Stomach (tissue), 9 donors: ENCODE data around the gene TAPBPL. TPM values are rescaled to one million over a fixed set of nuclear protein-coding genes. Genes with fewer than 3 reads are reported as not detected.

Experiments
- DNase-seq, 2 donors: peaks; one replicate each; pipeline versions ENCODE4 v3.0.0 to v3.0.0-alpha.2; 2013 to 2019
- H3K27ac ChIP-seq, 5 donors: fragments of 200-600 bp in 4 of 5; sonication (generic) in 4 of 5; one replicate each; pipeline ENCODE4 v1.5.1; 2013 to 2019; ENCODE audit warnings: mild to moderate bottlenecking in 1 of 5, moderate library complexity in 1 of 5
- H3K27me3 ChIP-seq, 3 donors: fragments of 200-600 bp; sonication (generic); one replicate each; pipeline ENCODE4 v1.5.1; 2017 to 2019; ENCODE audit warnings: mixed run types in 1 of 3
- H3K36me3 ChIP-seq, 4 donors: fragments of 200-600 bp; sonication (generic); 1 replicate in 3 of 4; 2 replicates in 1 of 4; pipeline ENCODE4 v1.5.1; 2016 to 2019
- H3K4me1 ChIP-seq, 4 donors: fragments of 200-600 bp; sonication (generic); one replicate each; pipeline ENCODE4 v1.5.1; 2016 to 2019
- H3K4me3 ChIP-seq, 4 donors: fragments of 200-600 bp; sonication (generic) in 3 of 4; one replicate each; pipeline ENCODE4 v1.5.1; 2016 to 2019; ENCODE audit warnings: mild to moderate bottlenecking in 1 of 4
- H3K9me3 ChIP-seq, 4 donors: fragments of 200-600 bp; sonication (generic); one replicate each; pipeline ENCODE4 v1.5.1; 2016 to 2019
- CTCF ChIP-seq, 7 experiments: fragments of 450-650 bp in 4 of 7; fragments of 200-600 bp in 3 of 7; sonication (generic) in 3 of 7; IDR thresholded peaks; one replicate each; pipeline ENCODE4 v1.5.1; 2016 to 2019; ENCODE audit warnings: antibody characterized with exemption in 7 of 7, control low read depth in 2 of 7, mild to moderate bottlenecking in 1 of 7
- EP300 ChIP-seq: sonication (generic); formaldehyde crosslinking; IDR thresholded peaks from one replicate; pipeline ENCODE4 v1.6.1; 2017; ENCODE audit warnings: antibody characterized with exemption
- POLR2A ChIP-seq, 4 donors: fragments of 450-650 bp; IDR thresholded peaks; one replicate each; pipeline ENCODE4 v1.6.1; 2016; ENCODE audit warnings: antibody characterized with exemption in 4 of 4, control low read depth in 2 of 4, mild to moderate bottlenecking in 1 of 4, moderate library complexity in 1 of 4
- POLR2AphosphoS5 ChIP-seq, 3 donors: sonication (generic); formaldehyde crosslinking; IDR thresholded peaks; one replicate each; pipeline ENCODE4 v1.6.1; 2016; ENCODE audit warnings: antibody characterized with exemption in 3 of 3
- WGBS, 5 donors: extraction: QIAGEN DNeasy Blood & Tissue Kit in 3 of 5; methylation state at CpG; one replicate each; pipeline versions ENCODE4 v1.1.5 to v1.1.7; 2013 to 2018; 5-methylcytosine and 5-hydroxymethylcytosine counted together
- intact Hi-C: fragments of 100-400 bp; cut with DNase I; formaldehyde crosslinking; loops from one replicate; pipeline ENCODE4 v1.15.1; 2023; ENCODE audit warnings: low total_unique reads
- polyA plus RNA-seq, 3 donors: library from polyadenylated mRNA; stranded (reverse); fragments of 200-250 nt; gene quantifications; one replicate each; pipeline ENCODE4 v1.2.3, GENCODE V29; 2013
- total RNA-seq, 5 donors: library from RNA; depleted of rRNA; stranded (reverse); fragments of >200 nt; gene quantifications; one replicate each; pipeline versions ENCODE4 v1.1.0 to v1.2.3, GENCODE V29; 2014 to 2016
- donor health status: healthy with polysubstance abuse.
- donor health status: Bipolar disorder and iron deficiency.
- donor health status: healthy.

The TAPBPL gene
- total and polyA plus RNA-seq, 8 donors: 13.0 to 115 (median 15.5) TPM

GRCh38 chr12:6458281-6459003 is 6.6 kb downstream of the TAPBPL start:
- H3K27me3 ChIP-seq: no peaks in the 10 kb centered on the region
- H3K9me3 ChIP-seq: no peaks in the 10 kb centered on the region
- peaks cover 77 to 97% (median 95%) of the 10 kb centered on the region in 4 donors for H3K36me3 ChIP-seq
- intact Hi-C loops: no loop called here
- no peak for TF ChIP-seq CTCF (IDR thresholded peaks at IDR 0.05)
- TF ChIP-seq EP300: no peak
- no peak for TF ChIP-seq POLR2A (IDR thresholded peaks at IDR 0.05)
- TF ChIP-seq POLR2AphosphoS5 (IDR thresholded peaks at IDR 0.05): no peak
- no peak overlapping the region for H3K27ac ChIP-seq
- no peak overlapping the region for H3K4me3 ChIP-seq
- 89 to 94% (median 93%) methylated on average over 14 of the region's 14 CpGs for WGBS, 5 donors
- no peak for DNase-seq
- peaks cover 0 to 41% (median 15%) of the 10 kb centered on the region in 4 donors for H3K4me1 ChIP-seq

GRCh38 chr12:6459004-6459337 is 7.1 kb downstream of the TAPBPL start:
- Histone ChIP-seq H3K36me3 (peaks cover 78 to 97% (median 95%) of the 10 kb centered on the region in 4 donors), H3K4me3 (no peak overlapping the region), H3K9me3 (no peaks in the 10 kb centered on the region), H3K27ac (no peak overlapping the region), H3K4me1 (peaks cover 0 to 42% (median 11%) of the 10 kb centered on the region in 4 donors), H3K27me3 (no peaks in the 10 kb centered on the region)
- TF ChIP-seq POLR2A (IDR thresholded peaks at IDR 0.05): no peak
- no peak for TF ChIP-seq CTCF (IDR thresholded peaks at IDR 0.05)
- TF ChIP-seq EP300: no peak
- no peak for TF ChIP-seq POLR2AphosphoS5 (IDR thresholded peaks at IDR 0.05)
- 86 to 95% (median 90%) methylated on average over 2 of the region's 2 CpGs for WGBS, 5 donors
- intact Hi-C loops: no loop called here
- DNase-seq: no peak

- peaks cover 0 to 52% (median 11%) of the 10 kb centered on the region in 4 donors for H3K4me1 ChIP-seq
- DNase-seq: no peak
- H3K36me3 ChIP-seq: peaks cover 80 to 98% (median 94%) of the 10 kb centered on the region in 4 donors
- no peaks in the 10 kb centered on the region for H3K27me3 ChIP-seq
- peak overlapping the region in 4 of 5 donors; percentile 58 to 75 (median 70) for H3K27ac ChIP-seq
- H3K4me3 ChIP-seq: no peak overlapping the region
- intact Hi-C loops: loop anchor here (5.0 to 10.0 kb wide), 2 partner anchors 34 to 136 kb away; no protein-coding TSS in a partner anchor
- H3K9me3 ChIP-seq: no peaks in the 10 kb centered on the region
- no peak for TF ChIP-seq EP300
- TF ChIP-seq CTCF (IDR thresholded peaks at IDR 0.05): no peak
- TF ChIP-seq POLR2A (IDR thresholded peaks at IDR 0.05): no peak
- TF ChIP-seq POLR2AphosphoS5 (IDR thresholded peaks at IDR 0.05): no peak
- 74 to 81% (median 78%) methylated on average over 10 of the region's 10 CpGs for WGBS, 5 donors
Measured at GRCh38 chr12:6460751-6461371, 9.0 kb downstream of the TAPBPL start.

GRCh38 chr12:6461401-6462233 is 9.8 kb downstream of the TAPBPL start:
- Histone ChIP-seq H3K27ac (peak overlapping the region; percentile 22 to 75 (median 64)), H3K36me3 (peaks cover 79 to 98% (median 96%) of the 10 kb centered on the region in 4 donors), H3K4me3 (no peak overlapping the region), H3K4me1 (peaks cover 0 to 59% (median 13%) of the 10 kb centered on the region in 4 donors), H3K9me3 (no peaks in the 10 kb centered on the region), H3K27me3 (no peaks in the 10 kb centered on the region)
- TF ChIP-seq POLR2AphosphoS5 (IDR thresholded peaks at IDR 0.05) (peak in 1 of 3 donors; percentile 33), EP300 (no peak)
- DNase-seq: peak; percentile 62 to 82
- intact Hi-C loops: loop anchor here (5.0 to 10.0 kb wide), 2 partner anchors 34 to 137 kb away; no protein-coding TSS in a partner anchor
- 60 to 80% (median 72%) methylated on average over 15 of the region's 15 CpGs for WGBS, 5 donors
